SK-N-SH (cell line): ENCODE results near the gene TPMT. TPM values are rescaled to one million over a fixed set of nuclear protein-coding genes. Genes with fewer than 3 reads are reported as not detected.

Experiments used
- CTCF ChIA-PET: fragments of 300-600, 350-600 bp; formaldehyde crosslinking; extraction: SDS; loops from one replicate; lab custom pipeline; 2021; lab: Yijun Ruan, JAX
- POLR2A ChIA-PET: fragments of 350-600 bp; sonication (Branson Sonifier 250); formaldehyde crosslinking; extraction: SDS; loops from one replicate; lab custom pipeline; 2020; ENCODE audit warnings: antibody characterized with exemption, inconsistent platforms; lab: Yijun Ruan, JAX
- DNase-seq: peaks from one replicate; pipeline ENCODE4 v3.0.0; 2012
- H2AFZ ChIP-seq: fragments of 200-600 bp; sonication (generic); 2 replicates; pipeline ENCODE4 v1.8.1; 2016; ENCODE audit warnings: antibody characterized with exemption, mild to moderate bottlenecking, low read depth
- H3F3A ChIP-seq: fragments of 200-600 bp; sonication (generic); replicated peaks from 2 replicates; pipeline ENCODE3; 2016; ENCODE audit warnings: antibody characterized with exemption, mild to moderate bottlenecking; ENCODE audit not compliant: insufficient read depth
- H3K27ac ChIP-seq, 2 experiments: fragments of 200-500 bp in 1 of 2; fragments of 200-600 bp in 1 of 2; sonication (Bioruptor generic) in 1 of 2; sonication (generic), shearing (Covaris generic) in 1 of 2; 2 replicates each; pipeline versions ENCODE4 v1.5.1 to v1.6.1; 2014 to 2016; ENCODE audit warnings: low read depth in 2 of 2, inconsistent platforms in 1 of 2, low read length in 1 of 2, mild to moderate bottlenecking in 1 of 2, mixed read lengths in 1 of 2
- H3K27me3 ChIP-seq: fragments of 200-600 bp; sonication (generic), shearing (Covaris generic); 2 replicates; pipeline ENCODE4 v1.6.1; 2016; ENCODE audit warnings: mixed run types; ENCODE audit not compliant: insufficient read depth
- H3K36me3 ChIP-seq, 2 experiments: fragments of 200-500 bp in 1 of 2; fragments of 200-600 bp in 1 of 2; sonication (Bioruptor generic) in 1 of 2; sonication (generic) in 1 of 2; replicated peaks in 1 of 2; 2 replicates each; pipeline versions ENCODE3 to v1.5.1; 2014 to 2016; ENCODE audit warnings: low read length in 1 of 2, mild to moderate bottlenecking in 1 of 2; ENCODE audit not compliant: insufficient read depth in 2 of 2, control insufficient read depth in 1 of 2
- H3K4me1 ChIP-seq, 2 experiments: fragments of 200-500 bp in 1 of 2; fragments of 200-600 bp in 1 of 2; sonication (Bioruptor generic) in 1 of 2; sonication (generic), shearing (Covaris generic) in 1 of 2; 2 replicates each; pipeline versions ENCODE4 v1.5.1 to v1.6.1; 2014 to 2016; ENCODE audit warnings: low read depth in 1 of 2, low read length in 1 of 2, mixed run types in 1 of 2; ENCODE audit not compliant: insufficient read depth in 2 of 2, control insufficient read depth in 1 of 2
- H3K4me2 ChIP-seq: fragments of 200-600 bp; sonication (generic), shearing (Covaris generic); 2 replicates; pipeline ENCODE4 v1.6.1; 2017; ENCODE audit warnings: mixed run types
- H3K4me3 ChIP-seq, 2 experiments: fragments of 200-500 bp in 1 of 2; fragments of 200-600 bp in 1 of 2; sonication (Bioruptor generic) in 1 of 2; sonication (generic), shearing (Covaris generic) in 1 of 2; 2 replicates each; pipeline versions ENCODE4 v1.5.1 to v1.8.1; 2014 to 2016; ENCODE audit warnings: low read depth in 2 of 2, inconsistent platforms in 1 of 2, low read length in 1 of 2, mild to moderate bottlenecking in 1 of 2, mixed read lengths in 1 of 2, moderate library complexity in 1 of 2
- H3K79me2 ChIP-seq: fragments of 200-600 bp; sonication (generic); 2 replicates; pipeline ENCODE4 v1.8.1; 2017; ENCODE audit warnings: mild to moderate bottlenecking; ENCODE audit not compliant: insufficient read depth
- H3K9ac ChIP-seq: fragments of 200-600 bp; sonication (generic); 2 replicates; pipeline ENCODE4 v1.6.1; 2017; ENCODE audit warnings: mixed run types
- H3K9me2 ChIP-seq: fragments of 200-600 bp; sonication (generic); 2 replicates; pipeline ENCODE4 v1.6.1; 2017; ENCODE audit warnings: mixed run types
- H3K9me3 ChIP-seq: fragments of 200-600 bp; sonication (generic); 2 replicates; pipeline ENCODE4 v1.6.1; 2017; ENCODE audit warnings: mixed run types, mild to moderate bottlenecking, moderate library complexity
- H4K20me1 ChIP-seq: fragments of 200-600 bp; sonication (generic); 2 replicates; pipeline ENCODE4 v1.6.1; 2017; ENCODE audit warnings: mild to moderate bottlenecking, mixed run types; ENCODE audit not compliant: insufficient read depth
- CHD2 ChIP-seq: fragments of 150-350 bp; IDR thresholded peaks from 2 replicates; pipeline ENCODE4 v1.6.1; 2018; ENCODE audit warnings: low read length; ENCODE audit not compliant: partially characterized antibody
- EP300 ChIP-seq, 2 experiments: IDR thresholded peaks; 2 replicates each; pipeline versions ENCODE4 v1.4.0 to v1.6.1; 2012; ENCODE audit warnings: borderline replicate concordance in 1 of 2, low read depth in 1 of 2, low read length in 1 of 2
- EZH2phosphoT487 ChIP-seq: fragments of 200-600 bp; sonication (generic); IDR thresholded peaks from 2 replicates; pipeline ENCODE4 v1.6.1; 2017; ENCODE audit warnings: low read depth, mixed run types, mild to moderate bottlenecking, antibody characterized with exemption, moderate library complexity, borderline replicate concordance
- FOSL2 ChIP-seq: IDR thresholded peaks from 2 replicates; pipeline ENCODE4 v1.4.0; 2012; ENCODE audit warnings: low read depth, mild to moderate bottlenecking, moderate library complexity, borderline replicate concordance
- FOXJ3 ChIP-seq: sonication (generic); formaldehyde crosslinking; IDR thresholded peaks from 2 replicates; pipeline ENCODE4 v1.5.1; 2020; ENCODE audit warnings: mild to moderate bottlenecking, missing genetic modification reagents
- JUND ChIP-seq: IDR thresholded peaks from 2 replicates; pipeline ENCODE4 v1.4.0; 2012
- MEF2A ChIP-seq: IDR thresholded peaks from 2 replicates; pipeline ENCODE4 v1.4.0; 2012; ENCODE audit warnings: low read depth, borderline replicate concordance
- RAD21 ChIP-seq: IDR thresholded peaks from 2 replicates; pipeline ENCODE4 v1.6.1; 2012; ENCODE audit warnings: mild to moderate bottlenecking, low read length
- RXRA ChIP-seq: IDR thresholded peaks from 2 replicates; pipeline ENCODE4 v1.4.0; 2012; ENCODE audit warnings: low read depth, mild to moderate bottlenecking, borderline replicate concordance
- SMC3 ChIP-seq: IDR thresholded peaks from 2 replicates; pipeline ENCODE4 v1.6.1; 2012; ENCODE audit warnings: low read depth, low read length, improper control_type of control experiment
- WGBS: methylation state at CpG from one replicate; pipeline ENCODE4 v1.1.6; 2017; ENCODE audit warnings: low lambda C conversion rate; 5-methylcytosine and 5-hydroxymethylcytosine counted together
- polyA plus RNA-seq, 3 experiments: library from polyadenylated mRNA; depleted of rRNA; stranded (reverse); fragments of >200 nt; gene quantifications; 2 replicates each; pipeline ENCODE4 v1.2.3, GENCODE V29; 2012
- TF ChIP-seq, protein P1 (sequence below): IDR thresholded peaks from 2 replicates; pipeline ENCODE4; 2012
- TF ChIP-seq, protein P2 (sequence below): fragments of 200-600 bp; sonication (generic); IDR thresholded peaks from 2 replicates; pipeline ENCODE4 v1.6.1; 2017; ENCODE audit warnings: antibody characterized with exemption, mild to moderate bottlenecking, moderate library complexity
- TF ChIP-seq, protein P3 (sequence below): fragments of 150-350 bp; IDR thresholded peaks from 2 replicates; pipeline ENCODE4 v1.6.1; 2017; ENCODE audit warnings: antibody characterized with exemption, low read length, low read depth, borderline replicate concordance
- TF ChIP-seq, protein P4 (sequence below): fragments of 150-350 bp; IDR thresholded peaks from 2 replicates; pipeline ENCODE4 v1.6.1; 2016; ENCODE audit warnings: mild to moderate bottlenecking, low read depth, low read length
- TF ChIP-seq, protein P5 (sequence below): IDR thresholded peaks from 2 replicates; pipeline ENCODE4 v1.4.0; 2012; ENCODE audit warnings: low read depth
- TF ChIP-seq, protein P6 (sequence below): IDR thresholded peaks from 2 replicates; pipeline ENCODE4 v1.4.0; 2012; ENCODE audit warnings: low read depth, borderline replicate concordance

The TPMT gene
- polyA plus RNA-seq, 1 of the 3 experiments (the other 2 are of a cell fraction), result 8.1 TPM

DNA sequence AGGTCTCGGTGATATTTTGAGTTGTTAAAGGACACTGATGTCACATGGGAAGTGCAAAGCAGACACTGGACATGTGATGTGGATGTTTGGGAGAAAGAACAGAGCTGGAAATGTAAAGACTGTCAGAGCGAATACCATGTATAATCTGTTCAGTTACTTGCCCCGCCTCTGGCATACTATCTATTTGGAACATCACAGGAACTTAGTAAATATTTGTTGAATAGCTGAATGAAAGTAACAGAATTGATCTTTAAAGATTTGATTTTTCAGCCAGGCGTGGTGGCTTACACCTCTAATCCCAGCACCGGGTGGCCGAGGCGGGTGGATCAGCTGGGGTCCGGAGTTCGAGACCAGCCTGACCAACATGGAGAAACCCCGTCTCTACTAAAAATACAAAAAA is 18.6 kb downstream of the TPMT start:
- WGBS, result 96% methylated on average over 10 of the region's 10 CpGs
- no peak overlapping the region for H3K27ac ChIP-seq
- no peaks in the 10 kb centered on the region for H3K9me3 ChIP-seq
- H2AFZ ChIP-seq, result no peak overlapping the region
- H3K4me3 ChIP-seq, result no peak overlapping the region
- TF ChIP-seq, protein P1, sequence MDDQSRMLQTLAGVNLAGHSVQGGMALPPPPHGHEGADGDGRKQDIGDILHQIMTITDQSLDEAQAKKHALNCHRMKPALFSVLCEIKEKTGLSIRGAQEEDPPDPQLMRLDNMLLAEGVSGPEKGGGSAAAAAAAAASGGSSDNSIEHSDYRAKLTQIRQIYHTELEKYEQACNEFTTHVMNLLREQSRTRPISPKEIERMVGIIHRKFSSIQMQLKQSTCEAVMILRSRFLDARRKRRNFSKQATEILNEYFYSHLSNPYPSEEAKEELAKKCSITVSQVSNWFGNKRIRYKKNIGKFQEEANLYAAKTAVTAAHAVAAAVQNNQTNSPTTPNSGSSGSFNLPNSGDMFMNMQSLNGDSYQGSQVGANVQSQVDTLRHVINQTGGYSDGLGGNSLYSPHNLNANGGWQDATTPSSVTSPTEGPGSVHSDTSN, result no peak
- TF ChIP-seq, protein P2, sequence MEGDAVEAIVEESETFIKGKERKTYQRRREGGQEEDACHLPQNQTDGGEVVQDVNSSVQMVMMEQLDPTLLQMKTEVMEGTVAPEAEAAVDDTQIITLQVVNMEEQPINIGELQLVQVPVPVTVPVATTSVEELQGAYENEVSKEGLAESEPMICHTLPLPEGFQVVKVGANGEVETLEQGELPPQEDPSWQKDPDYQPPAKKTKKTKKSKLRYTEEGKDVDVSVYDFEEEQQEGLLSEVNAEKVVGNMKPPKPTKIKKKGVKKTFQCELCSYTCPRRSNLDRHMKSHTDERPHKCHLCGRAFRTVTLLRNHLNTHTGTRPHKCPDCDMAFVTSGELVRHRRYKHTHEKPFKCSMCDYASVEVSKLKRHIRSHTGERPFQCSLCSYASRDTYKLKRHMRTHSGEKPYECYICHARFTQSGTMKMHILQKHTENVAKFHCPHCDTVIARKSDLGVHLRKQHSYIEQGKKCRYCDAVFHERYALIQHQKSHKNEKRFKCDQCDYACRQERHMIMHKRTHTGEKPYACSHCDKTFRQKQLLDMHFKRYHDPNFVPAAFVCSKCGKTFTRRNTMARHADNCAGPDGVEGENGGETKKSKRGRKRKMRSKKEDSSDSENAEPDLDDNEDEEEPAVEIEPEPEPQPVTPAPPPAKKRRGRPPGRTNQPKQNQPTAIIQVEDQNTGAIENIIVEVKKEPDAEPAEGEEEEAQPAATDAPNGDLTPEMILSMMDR, result no peak
- no peak for TF ChIP-seq JUND
- TF ChIP-seq EZH2phosphoT487, result no peak
- TF ChIP-seq FOXJ3 (CRISPR knock-in tag), result no peak
- TF ChIP-seq, protein P3, sequence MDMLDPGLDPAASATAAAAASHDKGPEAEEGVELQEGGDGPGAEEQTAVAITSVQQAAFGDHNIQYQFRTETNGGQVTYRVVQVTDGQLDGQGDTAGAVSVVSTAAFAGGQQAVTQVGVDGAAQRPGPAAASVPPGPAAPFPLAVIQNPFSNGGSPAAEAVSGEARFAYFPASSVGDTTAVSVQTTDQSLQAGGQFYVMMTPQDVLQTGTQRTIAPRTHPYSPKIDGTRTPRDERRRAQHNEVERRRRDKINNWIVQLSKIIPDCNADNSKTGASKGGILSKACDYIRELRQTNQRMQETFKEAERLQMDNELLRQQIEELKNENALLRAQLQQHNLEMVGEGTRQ, result no peak
- TF ChIP-seq, protein P4, sequence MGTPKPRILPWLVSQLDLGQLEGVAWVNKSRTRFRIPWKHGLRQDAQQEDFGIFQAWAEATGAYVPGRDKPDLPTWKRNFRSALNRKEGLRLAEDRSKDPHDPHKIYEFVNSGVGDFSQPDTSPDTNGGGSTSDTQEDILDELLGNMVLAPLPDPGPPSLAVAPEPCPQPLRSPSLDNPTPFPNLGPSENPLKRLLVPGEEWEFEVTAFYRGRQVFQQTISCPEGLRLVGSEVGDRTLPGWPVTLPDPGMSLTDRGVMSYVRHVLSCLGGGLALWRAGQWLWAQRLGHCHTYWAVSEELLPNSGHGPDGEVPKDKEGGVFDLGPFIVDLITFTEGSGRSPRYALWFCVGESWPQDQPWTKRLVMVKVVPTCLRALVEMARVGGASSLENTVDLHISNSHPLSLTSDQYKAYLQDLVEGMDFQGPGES, result no peak
- TF ChIP-seq EP300 (IDR thresholded peaks at IDR 0.05; ENCODE audit: borderline replicate concordance in 1 of 2, low read depth in 1 of 2, low read length in 1 of 2), result no peak
- TF ChIP-seq RAD21, result no peak
- no peaks in the 10 kb centered on the region for H3K79me2 ChIP-seq
- no peak for DNase-seq
- no peaks in the 10 kb centered on the region for H3K9me2 ChIP-seq
- no peaks in the 10 kb centered on the region for H4K20me1 ChIP-seq
- H3K4me1 ChIP-seq, result no peaks in the 10 kb centered on the region
- H3K4me2 ChIP-seq, result no peak overlapping the region
- no peaks in the 10 kb centered on the region for H3F3A ChIP-seq
- H3K36me3 ChIP-seq, result peaks cover 18 to 25% of the 10 kb centered on the region in 2 experiments
- H3K9ac ChIP-seq, result no peak overlapping the region
- H3K27me3 ChIP-seq, result no peaks in the 10 kb centered on the region
- ChIA-PET CTCF (interaction anchor here (1.1 kb wide), 1 partner anchor 19 kb away, joined by 3 read pairs; the partner anchor contains the start of genes KDM1B and TPMT), POLR2A (no interaction called here)

DNA sequence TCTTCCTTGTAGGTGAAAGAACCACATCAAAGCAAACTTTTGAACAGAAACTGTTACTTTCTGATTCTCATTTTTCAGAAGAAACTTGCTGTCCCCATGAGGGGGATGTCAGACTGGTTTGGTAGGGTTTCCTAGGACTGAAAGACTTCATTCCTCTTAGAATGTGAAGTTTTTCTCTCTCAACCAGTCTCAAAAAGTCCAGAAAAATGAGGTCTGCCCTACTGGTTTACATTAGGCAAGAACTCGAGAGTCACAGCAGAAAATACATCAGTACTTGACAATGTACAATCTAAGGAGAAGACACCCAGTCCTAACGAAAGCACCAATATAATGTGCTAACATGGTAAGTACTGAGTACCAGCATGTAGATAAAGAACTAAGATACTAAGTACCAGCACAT is 19.7 kb downstream of the TPMT start:
- H3K79me2 ChIP-seq, result no peaks in the 10 kb centered on the region
- no peak for DNase-seq
- no peak overlapping the region for H3K4me3 ChIP-seq
- no peak overlapping the region for H3K27ac ChIP-seq
- H3K4me2 ChIP-seq, result no peak overlapping the region
- ChIA-PET CTCF (interaction anchor here (0.6 kb wide), 1 partner anchor 114 kb away, joined by 3 read pairs; no protein-coding TSS in a partner anchor), POLR2A (no interaction called here)
- H3K36me3 ChIP-seq, result peaks cover 18 to 33% of the 10 kb centered on the region in 2 experiments
- no peaks in the 10 kb centered on the region for H3K9me3 ChIP-seq
- H2AFZ ChIP-seq, result no peak overlapping the region
- 93% methylated on average over 2 of the region's 2 CpGs for WGBS
- H3K9ac ChIP-seq, result no peak overlapping the region
- H3K9me2 ChIP-seq, result no peaks in the 10 kb centered on the region
- no peaks in the 10 kb centered on the region for H4K20me1 ChIP-seq
- no peaks in the 10 kb centered on the region for H3K4me1 ChIP-seq
- H3F3A ChIP-seq, result no peaks in the 10 kb centered on the region
- H3K27me3 ChIP-seq, result no peaks in the 10 kb centered on the region
- TF ChIP-seq RXRA, result no peak
- TF ChIP-seq, protein P5, sequence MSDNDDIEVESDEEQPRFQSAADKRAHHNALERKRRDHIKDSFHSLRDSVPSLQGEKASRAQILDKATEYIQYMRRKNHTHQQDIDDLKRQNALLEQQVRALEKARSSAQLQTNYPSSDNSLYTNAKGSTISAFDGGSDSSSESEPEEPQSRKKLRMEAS, result no peak
- TF ChIP-seq, protein P4, result no peak
- no peak for TF ChIP-seq CHD2
- no peak for TF ChIP-seq FOSL2
- no peak for TF ChIP-seq SMC3
- TF ChIP-seq MEF2A, result no peak
- TF ChIP-seq, protein P6, sequence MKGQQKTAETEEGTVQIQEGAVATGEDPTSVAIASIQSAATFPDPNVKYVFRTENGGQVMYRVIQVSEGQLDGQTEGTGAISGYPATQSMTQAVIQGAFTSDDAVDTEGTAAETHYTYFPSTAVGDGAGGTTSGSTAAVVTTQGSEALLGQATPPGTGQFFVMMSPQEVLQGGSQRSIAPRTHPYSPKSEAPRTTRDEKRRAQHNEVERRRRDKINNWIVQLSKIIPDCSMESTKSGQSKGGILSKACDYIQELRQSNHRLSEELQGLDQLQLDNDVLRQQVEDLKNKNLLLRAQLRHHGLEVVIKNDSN, result no peak
- TF ChIP-seq FOXJ3 (CRISPR knock-in tag), result no peak
- no peak for TF ChIP-seq EP300 (IDR thresholded peaks at IDR 0.05; ENCODE audit: borderline replicate concordance in 1 of 2, low read depth in 1 of 2, low read length in 1 of 2)
- TF ChIP-seq, protein P3, result no peak
